Measurements from ENCODE around the gene DENND5B.

Gene DENND5B

DNA sequence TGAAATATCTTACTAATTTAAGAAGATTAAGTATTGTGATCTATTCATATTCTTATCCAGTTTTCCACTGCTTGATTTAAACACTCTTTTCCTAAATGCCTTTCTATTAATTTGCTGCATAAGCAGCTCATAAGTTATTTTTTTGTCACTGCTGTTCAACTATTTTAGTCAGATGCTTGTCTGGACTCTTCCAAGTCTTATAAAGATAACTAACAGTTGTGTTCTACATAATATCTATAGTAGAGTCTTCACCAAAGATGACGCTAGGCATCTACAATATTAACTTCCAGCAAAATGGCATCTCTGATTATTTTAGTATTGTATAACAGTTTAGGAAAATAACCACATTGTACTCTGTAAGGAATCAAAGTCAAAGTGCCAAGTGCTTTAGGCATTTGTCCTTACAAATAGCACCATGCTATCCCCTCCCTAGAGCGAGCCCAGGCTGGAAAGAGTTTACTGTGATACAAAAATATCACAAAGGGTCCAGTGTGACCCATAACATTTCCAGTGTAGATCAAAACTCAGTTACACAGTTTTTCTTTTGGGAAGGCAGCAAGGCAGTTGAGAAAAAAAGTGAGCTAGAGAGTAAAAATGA lies 98.2 kb downstream of the DENND5B start:
- Histone ChIP-seq H3K27ac (ENCODE audit: low read length) (no peak overlapping the region), H3K9ac (ENCODE audit: low read length) (no peak overlapping the region), H3K4me1 (ENCODE audit: low read length) (peaks cover 15% of the 10 kb centered on the region)

DNA sequence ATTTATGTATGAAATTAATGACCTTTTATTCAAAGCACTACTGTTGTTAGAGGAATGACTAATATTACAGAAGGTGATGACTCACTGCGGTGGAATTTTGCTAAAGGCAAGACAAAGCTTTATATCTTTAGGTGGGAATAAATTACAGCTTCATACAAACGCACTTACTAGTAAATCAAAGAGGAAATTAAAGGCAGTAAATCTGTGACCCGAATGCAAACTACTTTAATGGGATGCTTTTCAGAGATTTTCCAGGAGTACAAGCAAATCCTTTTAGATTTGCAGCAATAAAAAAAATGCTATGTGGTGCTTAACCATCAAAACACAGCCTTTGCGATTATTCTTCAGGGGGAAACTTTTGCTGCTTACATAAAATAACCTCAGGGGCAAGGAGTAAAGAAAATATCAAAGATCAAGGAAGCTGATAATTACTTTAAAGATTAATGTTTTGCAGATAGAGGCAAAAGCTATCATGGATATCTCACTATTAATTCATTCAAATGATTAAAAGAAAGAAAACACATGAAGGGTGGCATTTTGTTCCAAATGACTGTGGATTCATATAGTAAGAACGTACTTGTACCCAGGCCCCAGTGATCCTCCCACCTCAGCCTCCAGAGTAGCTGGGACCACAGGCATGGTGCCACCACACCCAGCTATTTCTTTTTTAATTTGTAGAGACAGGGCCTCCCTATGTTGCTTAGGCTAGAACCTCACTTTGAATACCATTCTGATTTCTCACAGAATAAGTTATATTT lies 98.9 kb downstream of the DENND5B start:
- H3K4me3 ChIP-seq (ENCODE audit: low read length) = no peak overlapping the region
- H3K4me1 ChIP-seq (ENCODE audit: low read length) = peaks cover 10% of the 10 kb centered on the region
- no peaks in the 10 kb centered on the region for H3K27me3 ChIP-seq (ENCODE audit: low read depth, low read length)
- TF ChIP-seq, protein P1, sequence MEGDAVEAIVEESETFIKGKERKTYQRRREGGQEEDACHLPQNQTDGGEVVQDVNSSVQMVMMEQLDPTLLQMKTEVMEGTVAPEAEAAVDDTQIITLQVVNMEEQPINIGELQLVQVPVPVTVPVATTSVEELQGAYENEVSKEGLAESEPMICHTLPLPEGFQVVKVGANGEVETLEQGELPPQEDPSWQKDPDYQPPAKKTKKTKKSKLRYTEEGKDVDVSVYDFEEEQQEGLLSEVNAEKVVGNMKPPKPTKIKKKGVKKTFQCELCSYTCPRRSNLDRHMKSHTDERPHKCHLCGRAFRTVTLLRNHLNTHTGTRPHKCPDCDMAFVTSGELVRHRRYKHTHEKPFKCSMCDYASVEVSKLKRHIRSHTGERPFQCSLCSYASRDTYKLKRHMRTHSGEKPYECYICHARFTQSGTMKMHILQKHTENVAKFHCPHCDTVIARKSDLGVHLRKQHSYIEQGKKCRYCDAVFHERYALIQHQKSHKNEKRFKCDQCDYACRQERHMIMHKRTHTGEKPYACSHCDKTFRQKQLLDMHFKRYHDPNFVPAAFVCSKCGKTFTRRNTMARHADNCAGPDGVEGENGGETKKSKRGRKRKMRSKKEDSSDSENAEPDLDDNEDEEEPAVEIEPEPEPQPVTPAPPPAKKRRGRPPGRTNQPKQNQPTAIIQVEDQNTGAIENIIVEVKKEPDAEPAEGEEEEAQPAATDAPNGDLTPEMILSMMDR (IDR thresholded peaks at IDR 0.05; ENCODE audit: low read depth, low read length) = no peak
- TF ChIP-seq EZH2phosphoT487 (IDR thresholded peaks at IDR 0.05; ENCODE audit: low read depth) = no peak
- H3K27ac ChIP-seq (ENCODE audit: low read length) = no peak overlapping the region
- H3K4me2 ChIP-seq (ENCODE audit: low read length) = no peak overlapping the region
- peaks cover 3% of the 10 kb centered on the region for H3K36me3 ChIP-seq (replicated peaks; ENCODE audit: low read depth, low read length)
- no peak overlapping the region for H3K9ac ChIP-seq (ENCODE audit: low read length)
- H4K20me1 ChIP-seq (ENCODE audit: insufficient read depth, low read length) = 0 out of 2 replicates have a peak, but pooled peaks cover 4% of the 10 kb centered on the region
- no peak overlapping the region for H2AFZ ChIP-seq (ENCODE audit: low read depth, low read length)
- H3K79me2 ChIP-seq (ENCODE audit: low read length) = no peaks in the 10 kb centered on the region
- no peaks in the 10 kb centered on the region for H3K9me3 ChIP-seq (ENCODE audit: insufficient read depth, low read length)

More for the DNA sequence above, 98.2 kb downstream of the DENND5B start:
- no peak overlapping the region for H3K4me3 ChIP-seq (ENCODE audit: low read length)
- H3K27me3 ChIP-seq (ENCODE audit: low read depth, low read length) = no peaks in the 10 kb centered on the region
- H4K20me1 ChIP-seq (ENCODE audit: insufficient read depth, low read length) = 0 out of 2 replicates have a peak, but pooled peaks cover 4% of the 10 kb centered on the region
- TF ChIP-seq EZH2phosphoT487 (IDR thresholded peaks at IDR 0.05; ENCODE audit: low read depth) = no peak
- TF ChIP-seq, protein P1 (IDR thresholded peaks at IDR 0.05; ENCODE audit: low read depth, low read length) = no peak
- no peaks in the 10 kb centered on the region for H3K79me2 ChIP-seq (ENCODE audit: low read length)
- H3K4me2 ChIP-seq (ENCODE audit: low read length) = no peak overlapping the region
- H3K9me3 ChIP-seq (ENCODE audit: insufficient read depth, low read length) = no peaks in the 10 kb centered on the region
- peaks cover 3% of the 10 kb centered on the region for H3K36me3 ChIP-seq (replicated peaks; ENCODE audit: low read depth, low read length)
- no peak overlapping the region for H2AFZ ChIP-seq (ENCODE audit: low read depth, low read length)

DNA sequence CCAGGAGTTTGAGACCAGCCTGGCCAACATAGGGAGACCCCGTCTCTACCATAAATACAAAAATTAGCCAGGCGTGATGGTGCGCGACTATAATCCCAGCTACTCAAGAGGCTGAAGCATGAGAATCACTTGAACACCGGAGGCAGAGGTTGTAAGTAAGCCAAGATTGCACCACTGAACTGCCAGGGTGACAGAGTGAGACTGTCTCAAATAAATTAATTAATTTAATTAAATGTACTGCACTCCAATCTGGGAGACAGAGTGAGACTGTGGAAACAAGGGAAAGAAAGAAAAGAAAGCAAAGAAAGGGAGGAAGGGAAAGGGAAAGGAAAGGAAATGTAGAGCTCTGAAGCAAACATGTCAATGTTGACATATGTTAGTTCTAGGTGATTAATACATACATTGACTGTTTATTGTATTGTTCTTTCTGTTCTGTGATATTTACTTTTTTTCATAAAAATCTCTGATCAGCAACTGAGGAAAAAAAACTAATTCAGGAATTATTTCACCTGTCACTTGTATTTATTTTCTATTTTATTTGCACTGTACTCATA lies 99.6 kb downstream of the DENND5B start:
- Histone ChIP-seq H2AFZ (ENCODE audit: low read depth, low read length) (no peak overlapping the region), H3K79me2 (ENCODE audit: low read length) (no peaks in the 10 kb centered on the region), H3K27ac (ENCODE audit: low read length) (no peak overlapping the region), H3K9me3 (ENCODE audit: insufficient read depth, low read length) (no peaks in the 10 kb centered on the region), H4K20me1 (ENCODE audit: insufficient read depth, low read length) (peaks cover 4% of the 10 kb centered on the region; the same call in 1 of the 2 replicates), H3K4me1 (ENCODE audit: low read length) (peaks cover 10% of the 10 kb centered on the region), H3K9ac (ENCODE audit: low read length) (no peak overlapping the region), H3K27me3 (ENCODE audit: low read depth, low read length) (no peaks in the 10 kb centered on the region), H3K4me3 (ENCODE audit: low read length) (no peak overlapping the region), H3K4me2 (ENCODE audit: low read length) (no peak overlapping the region), H3K36me3 (replicated peaks; ENCODE audit: low read depth, low read length) (peaks cover 3% of the 10 kb centered on the region)
- TF ChIP-seq, protein P1 (IDR thresholded peaks at IDR 0.05; ENCODE audit: low read depth, low read length) = no peak
- no peak for TF ChIP-seq EZH2phosphoT487 (IDR thresholded peaks at IDR 0.05; ENCODE audit: low read depth)

DNA sequence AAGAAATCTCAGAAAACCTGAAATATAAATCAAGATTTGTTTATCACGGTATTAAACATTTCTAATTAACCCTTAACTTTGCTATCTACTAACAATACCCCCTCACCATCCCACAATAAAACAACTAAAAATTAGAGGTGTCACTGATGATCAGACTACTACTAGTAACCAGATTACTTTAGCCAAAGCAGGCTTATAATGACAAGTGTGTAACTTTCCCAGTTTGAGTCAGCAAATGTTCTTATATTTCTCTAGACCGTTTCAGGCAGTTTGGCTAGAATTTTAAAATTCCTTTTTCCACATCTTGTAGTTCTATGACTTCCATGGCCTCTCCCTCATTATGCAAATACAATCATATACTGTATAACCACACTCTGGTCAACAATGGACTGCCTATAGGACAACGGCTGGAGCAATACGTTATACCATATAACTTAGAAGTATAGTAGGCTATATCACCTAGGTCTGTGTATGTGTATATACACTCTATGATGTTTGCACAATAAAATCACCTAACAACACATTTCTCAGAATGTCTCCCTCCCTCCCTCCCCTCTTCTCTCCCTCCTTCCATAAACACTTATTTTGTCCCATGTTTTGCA lies 102.1 kb downstream of the DENND5B start:
- no peak overlapping the region for H2AFZ ChIP-seq (ENCODE audit: low read depth, low read length)
- TF ChIP-seq, protein P1 (IDR thresholded peaks at IDR 0.05; ENCODE audit: low read depth, low read length) = no peak
- no peak for TF ChIP-seq EZH2phosphoT487 (IDR thresholded peaks at IDR 0.05; ENCODE audit: low read depth)
- H3K9ac ChIP-seq (ENCODE audit: low read length) = no peak overlapping the region
- no peak overlapping the region for H3K4me3 ChIP-seq (ENCODE audit: low read length)
- H3K4me2 ChIP-seq (ENCODE audit: low read length) = no peak overlapping the region
- H3K36me3 ChIP-seq (replicated peaks; ENCODE audit: low read depth, low read length) = no peaks in the 10 kb centered on the region
- peaks cover 4% of the 10 kb centered on the region; the same call in 1 of the 2 replicates for H4K20me1 ChIP-seq (ENCODE audit: insufficient read depth, low read length)
- no peaks in the 10 kb centered on the region for H3K27me3 ChIP-seq (ENCODE audit: low read depth, low read length)
- H3K9me3 ChIP-seq (ENCODE audit: insufficient read depth, low read length) = no peaks in the 10 kb centered on the region
- no peak overlapping the region for H3K27ac ChIP-seq (ENCODE audit: low read length)
- peaks cover 10% of the 10 kb centered on the region for H3K4me1 ChIP-seq (ENCODE audit: low read length)
- H3K79me2 ChIP-seq (ENCODE audit: low read length) = no peaks in the 10 kb centered on the region
